ENCODE data around the gene FPR1.
"Not testable (repeated sequence)": the region's sequence is repeated elsewhere in the genome, so short reads cannot be mapped to it uniquely, and the experiment has no call there.

Gene FPR1

DNA sequence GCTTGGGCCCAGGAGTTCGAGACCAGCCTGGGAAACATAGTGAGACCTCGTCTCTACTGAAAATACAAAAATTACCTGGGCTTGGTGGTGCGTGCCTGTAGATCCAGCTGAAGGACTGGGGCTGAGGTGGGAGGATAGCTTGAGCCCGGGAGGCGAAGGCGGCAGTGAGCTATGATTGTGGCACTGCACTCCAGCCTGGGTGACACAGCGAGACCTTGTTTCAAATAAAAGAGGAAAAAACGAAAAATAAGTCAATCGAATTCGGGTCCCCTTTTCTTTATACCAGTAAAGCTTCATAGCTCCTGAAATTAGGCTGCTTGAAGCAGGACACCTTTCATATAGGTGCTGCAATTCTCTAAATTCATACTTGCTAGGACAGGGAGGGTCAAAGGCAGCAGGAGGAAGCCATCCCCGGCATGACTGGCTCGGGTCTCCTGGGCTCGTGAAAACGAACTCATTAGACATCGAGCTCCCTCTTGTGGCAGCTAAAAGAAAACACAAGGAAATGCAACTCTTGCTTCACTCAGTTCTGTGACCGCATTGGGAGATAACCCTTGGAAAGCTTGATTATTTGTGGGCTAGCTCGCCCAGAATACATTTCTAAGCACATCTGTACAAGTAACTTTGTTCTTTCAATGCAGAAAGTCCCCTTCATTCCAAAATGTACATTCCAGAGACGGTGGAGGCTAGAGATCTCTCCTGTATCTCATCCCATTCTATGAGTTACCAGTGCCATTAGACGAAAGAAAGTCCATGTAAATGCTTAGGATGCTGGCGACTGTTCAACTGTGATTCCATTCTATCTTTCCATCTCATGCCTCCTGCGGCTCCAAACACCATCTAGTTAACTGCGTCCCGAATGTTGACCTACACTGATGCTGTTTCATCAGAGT lies 26.1 kb upstream of the FPR1 start:
- peak; percentile 78 for DNase-seq

DNA sequence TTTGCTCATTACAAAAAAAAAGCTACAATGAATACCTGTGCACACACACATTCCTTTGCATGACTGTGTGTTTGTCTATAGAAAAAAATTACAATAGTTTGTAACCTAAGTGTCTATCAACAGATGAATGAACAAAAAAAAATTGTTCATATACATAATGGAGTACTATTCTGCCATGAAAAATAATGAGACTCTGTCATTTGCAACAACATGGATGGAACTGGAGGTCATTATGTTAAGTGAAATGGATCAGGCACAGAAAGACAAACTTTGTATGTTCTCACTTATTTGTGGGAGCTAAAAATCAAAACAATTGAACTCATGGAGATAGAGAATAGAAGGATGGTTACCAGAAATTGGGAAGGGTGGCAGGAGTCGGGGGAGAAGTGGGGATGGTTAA lies 24.9 kb upstream of the FPR1 start:
- DNase-seq, result not testable (repeated sequence)

DNA sequence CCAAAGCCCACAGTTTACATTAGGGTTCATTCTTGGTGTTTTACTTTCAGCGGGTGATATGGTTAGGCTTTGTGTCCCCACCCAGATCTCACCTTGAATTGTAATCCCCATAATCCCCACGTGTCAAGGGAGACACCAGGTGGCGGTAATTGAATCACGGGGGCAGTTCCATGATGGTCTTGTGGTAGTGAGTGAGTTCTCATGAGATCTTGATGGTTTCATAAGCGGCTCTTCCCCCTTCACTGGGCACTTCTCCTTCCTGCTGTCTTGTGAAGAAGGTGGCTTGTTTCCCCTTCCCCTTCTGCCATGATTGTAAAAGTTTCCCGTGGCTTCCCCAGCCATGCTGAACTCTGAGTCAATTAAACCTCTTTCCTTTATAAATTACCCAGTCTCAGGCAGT lies 21.3 kb upstream of the FPR1 start:
- DNase-seq, result no peak

DNA sequence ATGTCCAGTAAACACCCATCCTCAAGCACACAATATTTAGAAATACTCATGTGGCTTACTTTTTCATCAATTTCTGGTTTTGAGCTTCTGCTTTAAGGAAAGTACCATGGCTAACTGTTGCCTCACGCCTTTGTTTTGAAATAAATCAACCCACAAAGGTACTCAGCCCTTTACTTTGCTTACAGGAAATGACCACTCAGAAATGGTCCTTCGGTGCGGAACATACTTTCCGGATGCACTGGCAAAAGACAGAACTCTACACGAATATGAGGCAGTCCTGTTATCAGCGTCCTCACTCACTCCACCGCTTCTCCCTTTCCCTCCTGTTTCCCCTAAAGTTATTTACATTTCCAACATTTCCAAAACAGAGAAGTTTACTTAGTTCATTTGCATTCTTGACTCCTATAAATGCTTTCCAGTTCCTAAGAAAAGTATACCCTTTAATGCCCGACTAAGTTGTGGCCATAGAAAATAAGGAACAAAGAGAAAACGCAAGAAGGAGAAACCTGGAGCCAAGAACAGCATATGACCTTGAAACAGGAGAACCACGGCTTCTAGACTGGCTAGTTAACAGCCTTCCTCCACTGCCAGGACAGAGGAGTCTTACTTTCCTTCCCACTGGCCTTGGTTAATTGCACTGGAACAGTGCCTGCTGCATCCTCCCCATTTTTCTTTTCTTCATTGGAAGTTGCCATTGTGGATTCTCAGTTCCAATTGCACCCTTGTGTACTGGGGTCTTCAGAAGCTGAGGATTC lies 19.9 kb upstream of the FPR1 start:
- no peak for DNase-seq

DNA sequence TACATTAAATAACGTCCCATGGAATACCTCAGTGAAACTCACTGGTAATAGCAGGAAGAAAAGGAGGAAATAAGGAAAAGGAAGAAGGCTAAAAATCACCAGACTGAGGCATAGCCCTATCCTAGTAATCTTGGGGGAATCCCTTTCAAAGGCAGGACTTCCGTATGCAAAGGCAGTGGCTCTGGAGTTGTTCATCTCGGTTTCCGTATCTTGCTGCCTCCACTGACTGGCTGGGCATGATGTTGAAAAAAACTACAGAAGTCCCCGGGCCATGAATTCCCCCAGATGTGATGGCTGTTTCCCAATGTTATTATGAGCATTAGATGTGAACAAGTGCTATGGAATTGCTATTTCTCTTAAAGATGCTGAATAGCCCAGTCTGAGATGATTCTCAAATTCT lies 14.8 kb upstream of the FPR1 start:
- DNase-seq, result no peak

DNA sequence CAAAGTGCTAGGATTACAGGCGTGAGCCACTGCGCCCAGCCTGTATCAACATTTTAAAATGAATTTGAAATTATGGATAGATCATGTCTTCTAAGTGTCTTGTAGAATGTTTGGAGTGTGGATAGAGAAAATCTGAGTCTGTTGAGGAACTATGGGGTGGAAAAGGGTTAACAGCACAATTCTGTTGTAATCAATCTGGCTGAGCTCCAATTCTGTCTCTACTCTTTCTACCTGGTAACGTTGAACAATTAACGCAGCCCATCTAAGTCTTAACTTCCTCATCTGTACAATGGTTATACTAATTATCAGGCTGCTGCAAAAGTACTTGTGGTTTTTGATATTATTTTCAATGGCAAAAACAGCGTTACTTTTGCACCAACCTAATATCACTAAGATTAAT lies 13.4 kb upstream of the FPR1 start:
- DNase-seq, result no peak

DNA sequence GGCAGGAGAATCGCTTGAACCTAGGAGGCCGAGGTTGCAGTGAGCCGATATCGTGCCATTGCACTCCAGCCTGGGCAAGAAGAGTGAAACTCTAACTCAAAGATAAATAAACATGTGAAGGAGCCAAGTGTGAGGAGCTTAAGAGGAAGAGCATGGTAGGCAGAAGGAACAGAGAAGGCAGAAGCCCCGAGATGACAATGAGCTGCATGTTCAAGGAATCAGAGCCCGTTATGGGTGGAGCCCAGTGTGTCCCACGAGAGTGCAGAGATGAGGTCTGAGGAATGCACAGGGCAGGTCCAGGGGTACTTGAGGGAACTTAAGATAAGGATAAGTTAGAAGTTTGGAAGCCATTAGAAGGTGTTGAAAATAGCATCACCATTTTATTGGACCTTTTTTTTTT lies 10.0 kb upstream of the FPR1 start:
- DNase-seq, result no peak

DNA sequence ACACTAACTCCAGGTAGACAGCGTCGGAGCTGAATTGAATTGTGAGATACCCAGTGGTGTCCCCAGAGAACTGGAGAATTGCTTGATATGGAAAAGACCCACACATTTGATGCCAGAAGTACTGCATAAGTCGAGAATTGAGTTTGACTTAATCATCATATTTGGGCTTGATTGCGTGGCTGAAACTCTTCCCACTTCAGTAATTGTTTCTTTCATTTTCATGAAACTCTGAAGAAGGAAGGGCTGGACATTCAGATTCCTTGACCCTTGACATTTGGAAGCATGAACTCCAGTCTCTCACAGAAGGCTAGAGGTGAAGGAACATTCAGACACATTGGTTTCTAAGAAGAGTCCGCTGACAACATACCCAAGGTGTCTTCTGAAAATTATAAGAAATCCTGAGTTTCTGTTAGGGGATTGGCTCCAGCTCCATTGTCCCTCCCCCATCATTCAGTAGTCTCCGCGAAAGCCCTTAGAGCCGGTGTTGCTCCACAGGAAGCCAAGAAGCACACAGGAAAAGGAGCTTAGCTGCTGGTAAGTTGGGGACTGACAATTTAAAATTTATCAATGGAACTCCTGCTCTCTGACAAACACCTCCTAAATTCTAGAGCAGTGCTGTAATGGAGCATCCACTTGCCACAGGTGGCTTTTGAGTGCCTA lies 9.1 kb upstream of the FPR1 start, which contains the start of gene FPR2:
Gene FPR2, plus strand, starts transcription at position 484 of the 660 bp plus-strand sequence. CDS start 7,479 bp downstream, outside the sequence.
- no peak for DNase-seq

DNA sequence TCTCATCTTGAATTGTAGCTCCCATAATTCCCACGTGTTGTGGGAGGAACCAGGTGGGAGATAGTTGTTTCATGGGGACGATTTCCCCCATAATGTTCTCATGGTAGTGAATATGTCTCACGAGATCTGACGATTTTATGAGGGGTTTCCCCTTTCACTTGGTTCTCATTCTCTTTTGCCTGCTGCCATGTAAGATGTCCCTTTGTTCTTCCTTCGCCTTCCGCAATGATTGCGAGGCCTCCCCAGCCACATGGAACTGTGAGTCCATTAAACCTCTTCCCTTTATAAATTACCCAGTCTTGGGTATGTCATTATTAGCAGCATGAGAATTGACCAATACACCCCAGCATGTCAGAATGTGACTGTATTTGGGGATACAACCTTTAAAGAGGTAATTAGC lies 3.9 kb upstream of the FPR1 start:
- DNase-seq, result no peak

DNA sequence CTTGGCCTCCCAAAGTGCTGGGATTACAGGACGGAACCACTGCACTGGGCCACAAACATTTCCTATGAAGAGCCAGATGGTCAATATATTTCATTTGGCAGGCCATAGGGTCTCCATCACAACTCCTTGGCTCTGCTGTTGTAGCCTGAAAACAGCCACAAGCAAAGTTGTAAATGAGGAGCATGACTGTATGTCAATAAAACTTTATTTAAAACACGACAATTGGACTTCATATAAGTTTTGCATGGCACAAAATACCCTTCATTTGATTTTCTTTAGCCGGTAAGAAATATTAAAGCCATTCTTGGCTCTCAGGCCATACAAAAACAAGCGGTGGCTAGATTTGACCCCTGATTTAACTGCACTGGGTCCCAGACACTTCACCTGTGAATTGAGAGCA lies 3.1 kb upstream of the FPR1 start:
- no peak for DNase-seq

DNA sequence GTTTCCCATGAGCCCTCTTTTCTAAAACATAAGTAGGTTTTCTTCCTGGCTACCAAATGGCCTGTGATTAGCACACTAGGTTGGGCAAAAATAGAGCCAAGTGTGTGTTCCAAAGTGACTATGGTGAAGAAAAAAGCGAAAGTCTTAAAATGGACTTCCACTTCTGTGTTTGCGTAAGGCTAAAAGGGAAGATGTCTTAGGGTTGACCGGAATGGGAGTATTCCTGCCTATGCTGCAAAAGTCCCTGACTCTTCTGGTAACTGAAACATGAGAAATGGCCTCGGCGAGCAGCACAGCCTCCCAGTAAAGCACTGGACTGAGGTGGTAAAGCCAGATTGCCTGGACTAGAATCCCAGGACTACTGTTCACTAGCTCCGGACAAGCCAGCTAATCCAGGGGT lies 2.4 kb upstream of the FPR1 start:
- no peak for DNase-seq

DNA sequence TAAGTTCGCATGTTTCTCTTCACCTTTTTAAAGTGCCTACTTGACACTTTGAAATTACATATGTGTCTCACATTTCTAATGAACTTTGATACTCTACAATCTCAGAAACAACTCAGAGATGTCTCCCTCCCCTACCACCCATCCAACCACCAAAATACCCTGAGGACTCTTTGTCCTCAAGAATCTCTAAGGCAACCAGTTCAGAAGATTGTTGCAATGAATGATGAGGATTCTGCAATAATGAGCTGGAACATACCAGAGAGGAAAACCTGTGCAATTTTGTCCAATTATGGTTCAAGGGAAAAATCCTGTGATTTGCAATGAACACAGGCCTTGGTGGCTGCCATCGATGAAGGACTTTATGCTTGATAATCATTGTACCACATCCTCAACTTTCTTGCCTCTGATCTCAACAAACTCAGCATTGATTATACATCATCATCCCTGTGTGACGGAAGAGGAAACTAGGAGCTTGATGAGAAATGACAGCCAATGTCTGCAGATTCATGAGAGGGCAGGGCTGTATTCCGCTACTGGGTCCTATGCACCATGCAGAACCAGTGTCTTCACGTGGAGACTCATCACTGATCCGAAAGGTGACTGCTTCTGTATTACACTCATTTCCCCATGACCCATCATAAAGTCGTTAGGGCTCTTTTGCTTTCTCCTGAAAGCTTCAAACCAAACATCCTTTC lies 1.1 kb downstream of the FPR1 start:
- no peak for DNase-seq

DNA sequence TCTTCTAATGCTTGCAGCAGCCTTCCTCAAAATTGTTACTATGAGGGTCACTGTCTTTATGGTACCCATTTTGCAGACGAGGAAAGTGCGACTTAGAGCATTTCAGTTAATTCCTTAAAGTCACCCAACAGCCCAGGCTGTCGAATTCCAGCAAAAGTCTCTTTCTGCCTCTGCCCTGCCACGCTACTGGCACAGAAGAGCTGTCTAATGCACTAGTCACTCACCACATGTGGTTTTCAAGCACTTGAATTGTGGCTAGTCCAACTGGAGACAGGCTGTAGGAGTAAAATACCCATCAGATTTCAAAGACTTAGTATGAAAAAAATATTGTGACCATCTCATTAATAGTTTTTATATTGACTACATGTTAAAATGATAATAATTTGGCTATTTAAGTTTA lies 1.7 kb downstream of the FPR1 start:
- no peak for DNase-seq

DNA sequence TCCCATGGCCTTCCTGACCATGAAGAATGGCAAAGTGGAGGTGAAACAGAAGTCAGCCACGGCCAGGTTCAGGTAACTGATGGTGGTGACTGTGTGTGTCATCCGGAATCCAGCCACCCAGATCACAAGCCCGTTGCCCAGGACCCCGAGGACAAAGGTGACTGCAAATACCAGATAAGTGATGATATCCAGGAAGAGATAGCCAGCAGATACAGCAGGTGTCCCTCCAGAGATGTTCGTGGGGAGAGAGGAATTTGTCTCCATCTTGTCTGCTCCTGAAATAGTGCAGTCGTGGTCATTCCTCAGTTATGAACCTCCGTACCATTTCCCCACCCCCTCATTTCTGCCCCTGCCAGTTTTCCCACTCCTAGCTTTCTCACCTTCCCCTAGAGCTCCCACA lies 4.9 kb downstream of the FPR1 start:
- no peak for DNase-seq

DNA sequence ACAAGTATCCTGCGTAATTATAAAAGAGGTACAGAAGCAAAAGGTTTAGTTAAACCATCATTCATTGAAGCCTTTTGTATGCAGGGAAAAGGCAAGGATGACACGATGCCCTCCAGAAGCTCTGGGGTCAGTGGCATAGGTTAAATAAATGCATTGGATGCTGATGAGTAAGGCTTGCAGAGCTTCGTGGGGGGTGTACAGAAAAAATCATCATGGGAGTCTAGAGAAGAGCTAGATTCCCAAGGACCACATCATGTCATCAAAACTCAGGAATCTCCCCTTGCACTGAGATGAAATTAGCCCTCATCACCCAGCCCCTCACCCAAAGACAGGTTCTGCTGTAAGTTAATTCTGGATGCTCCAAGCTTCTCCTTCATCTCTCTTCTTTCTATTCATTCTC lies 8.3 kb downstream of the FPR1 start:
- DNase-seq, result no peak

DNA sequence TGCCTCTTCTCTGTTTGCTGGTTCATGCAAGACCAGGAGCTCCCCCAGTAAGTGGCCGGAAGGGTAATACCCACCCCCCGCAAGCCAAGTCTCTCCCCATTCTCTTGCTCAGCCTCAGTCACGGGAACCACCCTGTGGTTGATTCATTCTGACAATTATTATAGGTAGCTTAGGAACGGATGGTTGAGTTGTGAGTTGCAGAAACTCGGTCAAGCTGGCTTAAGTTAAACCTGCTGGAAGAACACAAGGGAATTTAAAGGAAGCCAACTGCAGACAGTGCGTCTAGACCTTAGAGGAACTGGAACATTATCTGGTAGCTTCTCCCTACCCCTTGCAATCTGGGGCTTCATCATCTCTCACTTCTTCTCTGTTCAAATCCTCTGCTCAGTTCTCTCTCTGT lies 8.9 kb downstream of the FPR1 start:
- DNase-seq, result no peak

DNA sequence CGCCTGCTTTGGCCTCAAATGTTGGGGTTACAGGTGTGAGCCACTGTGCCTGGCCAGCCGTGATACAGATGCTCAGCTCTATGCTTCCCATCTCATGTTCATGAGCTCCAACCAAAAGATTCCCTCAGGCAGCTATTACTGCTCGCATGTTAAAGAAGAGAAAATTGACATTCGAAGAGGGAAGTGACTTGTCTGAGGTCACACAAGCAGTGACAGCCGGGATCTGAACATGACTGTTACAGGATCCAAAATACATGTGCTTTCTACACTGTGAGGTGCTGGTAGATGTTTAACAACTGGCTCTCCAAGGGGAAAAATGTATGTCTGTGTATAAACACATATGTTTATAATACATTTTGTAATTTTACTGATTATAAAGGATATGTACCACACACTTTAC lies 11.3 kb downstream of the FPR1 start:
- DNase-seq, result no peak

DNA sequence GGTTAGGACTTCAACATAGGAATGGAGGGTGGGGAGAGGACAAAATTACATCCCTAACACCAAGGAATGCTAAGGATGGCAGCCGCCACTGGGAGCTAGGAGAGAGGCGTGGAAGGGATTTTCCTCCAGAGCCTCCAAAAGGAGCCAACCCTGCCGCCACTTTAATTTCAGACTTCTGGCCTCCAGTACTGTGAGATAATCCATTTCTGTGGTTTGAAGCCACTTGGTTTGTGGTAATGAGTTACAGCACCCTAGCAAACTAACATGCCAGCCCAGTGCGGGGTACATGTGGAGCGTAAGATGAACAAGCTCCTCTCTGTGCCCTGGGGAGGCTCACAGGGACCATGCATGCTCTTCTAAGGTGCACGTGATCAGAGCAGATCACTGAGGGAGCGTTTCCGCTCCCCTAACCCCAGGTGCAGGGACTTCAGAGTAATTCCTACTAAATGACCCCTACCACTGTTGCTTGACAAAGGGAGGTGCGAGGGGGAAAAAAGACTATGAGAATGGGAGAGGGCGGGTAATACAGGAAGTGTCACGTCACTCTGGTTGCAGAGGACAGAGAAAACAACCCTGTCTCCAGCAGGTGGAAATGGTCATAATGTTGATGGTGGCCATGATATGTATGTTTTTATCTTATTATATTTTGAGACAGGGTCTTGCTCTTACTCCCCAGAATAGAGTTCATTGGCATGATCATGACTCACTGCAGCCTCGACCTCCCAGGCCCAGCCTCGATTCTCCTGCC lies 12.0 kb downstream of the FPR1 start:
- DNase-seq, result no peak

DNA sequence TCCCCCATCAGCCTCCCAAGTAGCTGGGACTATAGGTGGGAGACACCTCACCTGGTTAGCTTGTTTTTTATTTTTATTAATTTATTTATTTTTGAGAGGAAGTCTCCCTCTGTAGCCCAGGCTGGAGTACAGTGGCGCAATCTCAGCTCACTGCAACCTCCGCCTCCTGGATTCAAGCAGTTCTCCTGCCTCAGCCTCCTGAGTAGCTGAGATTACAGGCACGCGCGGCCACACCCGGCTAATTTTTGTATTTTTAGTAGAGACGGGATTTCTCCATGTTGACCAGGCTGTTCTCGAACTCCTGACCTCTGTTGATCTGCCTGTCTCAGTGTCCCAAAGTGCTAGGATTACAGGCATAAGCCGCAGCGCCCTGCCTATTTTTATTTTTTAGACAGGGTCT lies 13.2 kb downstream of the FPR1 start:
- DNase-seq, result not testable (repeated sequence)

DNA sequence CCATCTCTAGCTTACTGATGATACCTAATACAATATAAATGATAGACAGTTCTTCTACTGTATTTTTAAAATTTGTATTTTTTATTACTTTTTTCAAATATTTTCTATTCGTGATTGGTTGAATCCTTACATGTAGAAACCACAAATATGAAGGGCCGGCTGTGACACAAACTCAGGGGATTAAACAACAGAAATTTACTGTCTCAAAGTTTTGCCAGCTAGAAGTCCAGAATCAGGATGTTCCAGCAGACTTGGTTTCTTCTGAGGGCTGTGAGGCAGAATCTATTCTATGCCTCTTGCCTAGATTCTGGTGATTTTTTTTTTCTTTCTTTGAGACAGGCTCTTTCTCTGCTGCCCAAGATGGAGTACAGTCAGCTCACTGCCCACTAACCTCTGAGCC lies 13.8 kb downstream of the FPR1 start:
- DNase-seq, result no peak

DNA sequence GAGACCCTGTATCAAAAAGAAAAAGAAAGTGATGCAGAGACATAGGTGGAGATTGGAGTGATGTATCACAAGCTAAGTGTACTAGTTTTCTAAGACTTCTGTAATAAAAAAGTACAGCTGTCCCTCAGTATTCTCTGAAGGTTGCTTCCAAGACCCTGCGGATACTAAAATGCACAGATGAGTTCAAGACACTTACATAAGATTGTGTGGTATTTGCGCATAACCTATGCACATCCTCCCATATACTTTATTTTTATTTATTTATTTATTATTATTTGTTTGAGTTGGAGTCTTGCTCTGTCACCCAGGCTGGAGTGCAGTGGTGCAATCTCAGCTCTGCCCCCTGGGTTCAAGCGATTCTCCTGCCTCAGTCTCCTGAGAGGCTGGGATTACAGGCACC lies 14.3 kb downstream of the FPR1 start:
- no peak for DNase-seq

DNA sequence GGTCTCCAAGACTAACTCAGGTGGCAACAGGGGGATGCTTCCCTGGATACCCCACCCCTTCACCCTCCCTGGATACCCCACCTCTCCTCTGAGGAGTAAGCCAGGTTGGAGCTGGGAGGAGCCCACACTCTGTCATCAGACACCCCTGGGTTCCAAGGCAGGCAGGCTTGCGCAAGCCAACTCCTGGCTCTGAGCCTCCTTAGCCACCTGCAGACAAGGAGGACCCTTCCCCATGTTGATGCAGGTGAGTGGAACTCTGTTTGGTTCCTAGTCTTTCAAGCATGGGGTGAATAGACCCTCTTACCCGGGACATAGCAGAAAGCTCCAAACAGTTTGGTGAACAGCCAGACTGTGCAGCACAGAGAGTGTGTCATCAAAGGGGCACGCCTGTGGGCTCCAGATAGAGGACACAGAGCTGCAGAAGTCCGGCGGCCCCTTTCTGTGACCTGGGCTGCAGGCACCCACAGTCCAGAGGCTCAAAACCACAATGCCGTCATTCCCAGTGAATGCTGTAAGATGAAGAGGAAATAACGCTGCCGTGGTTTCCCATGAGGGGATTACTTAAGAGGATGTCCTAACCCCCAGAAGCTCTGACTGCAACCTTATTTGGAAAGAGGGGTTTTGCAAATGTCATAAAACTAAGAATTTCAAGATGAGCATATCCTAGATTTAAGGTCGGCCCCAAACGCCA lies 15.8 kb downstream of the FPR1 start:
- no peak for DNase-seq

Measured in NCI-H1105 (cell line).